Measurements from ENCODE around the gene KIAA0319L. TPM values are rescaled to one million over a fixed set of nuclear protein-coding genes. Genes with fewer than 3 reads are reported as not detected.

The KIAA0319L gene
- total RNA-seq, 4 donors from 2014 or later: 28.5 to 35.7 (median 32.7) TPM

- H3K4me3 ChIP-seq: no peak overlapping the region
- intact Hi-C loops (cut with DNase I): no loop called here
- peak; percentile 42 for DNase-seq (ENCODE audit: extremely low spot score)
- H3K27me3 ChIP-seq: no peaks in the 10 kb centered on the region
- no peak for TF ChIP-seq EP300 (IDR thresholded peaks at IDR 0.05)
- TF ChIP-seq POLR2A (IDR thresholded peaks at IDR 0.05; ENCODE audit: low read depth): no peak
- TF ChIP-seq POLR2AphosphoS5 (IDR thresholded peaks at IDR 0.05): no peak
- TF ChIP-seq CTCF (IDR thresholded peaks at IDR 0.05): no peak
- WGBS: 73% methylated on average over 5 of the region's 5 CpGs
- H3K27ac ChIP-seq (replicated peaks in 1 of 4): no peak overlapping the region
- no peaks in the 10 kb centered on the region for H3K4me1 ChIP-seq
- H3K36me3 ChIP-seq: peaks cover 53 to 100% (median 90%) of the 10 kb centered on the region in 4 donors
- no peaks in the 10 kb centered on the region for H3K9me3 ChIP-seq
These were observed 113.3 kb downstream of the KIAA0319L start for GRCh38 chr1:35443768-35444518.

- Histone ChIP-seq H3K27me3 (no peaks in the 10 kb centered on the region), H3K4me3 (no peak overlapping the region), H3K36me3 (peaks cover 50 to 98% (median 85%) of the 10 kb centered on the region in 4 donors), H3K4me1 (no peaks in the 10 kb centered on the region), H3K9me3 (no peaks in the 10 kb centered on the region), H3K27ac (replicated peaks in 1 of 4) (no peak overlapping the region)
- no peak for TF ChIP-seq CTCF (IDR thresholded peaks at IDR 0.05)
- no peak for TF ChIP-seq POLR2AphosphoS5 (IDR thresholded peaks at IDR 0.05)
- TF ChIP-seq POLR2A (IDR thresholded peaks at IDR 0.05; ENCODE audit: low read depth): no peak
- TF ChIP-seq EP300 (IDR thresholded peaks at IDR 0.05): no peak
- WGBS: 75% methylated on average over 4 of the region's 4 CpGs
- peak; percentile 55 for DNase-seq (ENCODE audit: extremely low spot score)
- intact Hi-C loops (cut with DNase I): no loop called here
These were observed 114.5 kb downstream of the KIAA0319L start for GRCh38 chr1:35442734-35443133.

- no peaks in the 10 kb centered on the region for H3K4me1 ChIP-seq
- TF ChIP-seq POLR2A (IDR thresholded peaks at IDR 0.05; ENCODE audit: low read depth) (no peak), CTCF (IDR thresholded peaks at IDR 0.05) (no peak), POLR2AphosphoS5 (IDR thresholded peaks at IDR 0.05) (no peak), EP300 (IDR thresholded peaks at IDR 0.05) (no peak)
- H3K36me3 ChIP-seq: peaks cover 50 to 98% (median 87%) of the 10 kb centered on the region in 4 donors
- no peak overlapping the region for H3K27ac ChIP-seq (replicated peaks in 1 of 4)
- no peaks in the 10 kb centered on the region for H3K27me3 ChIP-seq
- intact Hi-C loops (cut with DNase I): no loop called here
- peak; percentile 34 for DNase-seq (ENCODE audit: extremely low spot score)
- WGBS: 74% methylated on average over 8 of the region's 8 CpGs
- H3K4me3 ChIP-seq: no peak overlapping the region
- no peaks in the 10 kb centered on the region for H3K9me3 ChIP-seq
These were observed 115.2 kb downstream of the KIAA0319L start for GRCh38 chr1:35441926-35442579.

GRCh38 chr1:35439626-35440025 is 117.6 kb downstream of the KIAA0319L start:
- 100% methylated on average over 1 of the region's 1 CpG for WGBS
- intact Hi-C loops (cut with DNase I): no loop called here

More at GRCh38 chr1:35439626-35440025, 117.6 kb downstream of the KIAA0319L start:
- H3K36me3 ChIP-seq: peaks cover 63 to 98% (median 92%) of the 10 kb centered on the region in 4 donors
- no peaks in the 10 kb centered on the region for H3K9me3 ChIP-seq
- TF ChIP-seq POLR2A (IDR thresholded peaks at IDR 0.05; ENCODE audit: low read depth): no peak
- no peak for TF ChIP-seq POLR2AphosphoS5 (IDR thresholded peaks at IDR 0.05)
- no peak for TF ChIP-seq CTCF (IDR thresholded peaks at IDR 0.05)
- no peak for TF ChIP-seq EP300 (IDR thresholded peaks at IDR 0.05)
- DNase-seq (ENCODE audit: extremely low spot score): no peak
- H3K4me1 ChIP-seq: no peaks in the 10 kb centered on the region
- no peak overlapping the region for H3K27ac ChIP-seq (replicated peaks in 1 of 4)
- H3K27me3 ChIP-seq: no peaks in the 10 kb centered on the region
- no peak overlapping the region for H3K4me3 ChIP-seq

Data from esophagus muscularis mucosa (tissue), 4 donors.